HG03060 (cell line): ENCODE measurements around the gene PYGO2.

ENCODE experiments used
- ATAC-seq: cut with Tn5 transposase; IDR thresholded peaks from one replicate; pipeline ENCODE4 v1.9.1; 2021; ENCODE audit warnings: low read depth, moderate number of reproducible peaks; ENCODE audit not compliant: unreplicated experiment

The PYGO2 gene

GRCh38 chr1:154961207-154962155, at the start of gene PYGO2:
TSS of gene PYGO2 (minus strand) at chr1:154961782. CDS start at chr1:154961576, 206 bp downstream.
- no peak for ATAC-seq

DNA sequence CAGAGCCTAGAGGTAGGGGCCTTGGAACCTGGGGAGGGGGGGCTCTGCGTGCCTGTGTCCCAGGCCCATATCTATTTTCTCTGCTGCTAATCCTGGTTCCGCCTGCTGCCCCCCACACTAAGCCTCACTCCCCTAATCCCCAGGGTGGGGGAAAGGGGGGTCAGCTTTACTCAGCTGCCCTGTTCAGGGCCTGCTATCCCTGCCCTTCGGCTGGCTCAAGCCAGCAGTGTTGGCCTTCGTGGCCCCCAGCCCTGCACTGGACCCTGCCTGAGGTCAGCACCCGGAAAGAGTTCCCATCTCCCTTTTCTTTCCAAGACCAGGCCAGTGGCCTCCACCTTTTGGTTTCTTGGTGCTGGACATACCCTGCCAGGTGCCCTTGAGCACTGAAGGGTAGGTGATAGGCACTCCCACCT, 49.4 kb upstream of the PYGO2 start:
- ATAC-seq, result no peak

DNA sequence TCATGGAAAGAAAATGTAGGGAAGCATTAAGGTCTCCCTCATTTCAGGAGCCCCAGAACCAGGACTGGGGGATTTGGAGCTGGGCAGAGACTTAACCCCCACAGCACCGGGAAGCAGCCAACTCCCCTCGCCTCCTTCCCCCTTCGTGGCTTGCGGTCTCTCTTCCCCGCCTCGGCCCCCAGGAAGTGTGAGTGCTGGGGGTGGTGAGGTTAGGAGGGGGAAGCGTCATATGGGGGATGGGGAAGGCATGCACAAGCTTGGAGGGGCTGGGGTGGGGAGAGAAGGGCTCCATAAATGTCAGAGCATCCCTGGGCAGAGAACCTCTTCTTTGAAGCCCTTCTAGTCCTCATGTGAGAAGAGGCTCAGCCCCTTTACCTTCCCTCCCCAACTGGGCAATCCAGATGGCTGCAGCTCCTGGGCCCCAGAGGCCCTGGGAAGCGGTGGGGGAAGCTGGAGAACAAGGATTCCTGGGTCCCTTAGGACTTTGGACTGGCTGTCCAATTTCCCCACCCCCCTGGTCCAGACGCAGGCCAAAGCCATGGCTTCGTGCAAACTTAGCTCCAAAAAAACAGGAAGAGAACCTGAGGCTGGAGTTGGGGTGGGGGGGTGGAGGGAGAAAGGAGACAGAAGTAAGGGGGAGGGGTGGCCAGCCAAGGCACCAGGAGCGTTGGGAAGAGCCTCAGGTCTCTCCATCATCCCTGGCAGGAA, 48.8 kb upstream of the PYGO2 start:
- ATAC-seq, result no peak

DNA sequence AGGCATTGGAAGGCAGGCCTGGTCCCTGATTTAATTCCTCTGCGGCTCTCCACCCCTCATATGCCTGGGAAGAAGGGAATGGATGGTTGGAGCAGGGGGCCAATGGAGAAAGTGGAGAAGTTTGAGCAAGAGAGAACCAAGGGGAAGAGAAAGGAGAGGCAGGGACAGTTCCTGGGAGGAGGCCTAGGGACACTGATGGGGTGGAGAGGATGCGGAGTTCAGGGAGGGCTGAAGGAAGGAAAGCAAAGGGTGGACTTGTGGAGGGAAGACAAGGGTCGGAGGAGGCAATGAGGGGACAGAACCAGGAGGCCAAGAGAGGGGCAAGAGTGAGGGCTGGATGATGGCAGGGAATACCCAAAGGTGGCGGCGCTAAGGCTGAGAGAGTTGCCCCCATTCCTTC, 48.2 kb upstream of the PYGO2 start:
- ATAC-seq, result no peak

GRCh38 chr1:155009221-155009711, 47.7 kb upstream of the PYGO2 start:
- no peak for ATAC-seq

GRCh38 chr1:155008015-155008941, 46.7 kb upstream of the PYGO2 start:
- ATAC-seq, result no peak

DNA sequence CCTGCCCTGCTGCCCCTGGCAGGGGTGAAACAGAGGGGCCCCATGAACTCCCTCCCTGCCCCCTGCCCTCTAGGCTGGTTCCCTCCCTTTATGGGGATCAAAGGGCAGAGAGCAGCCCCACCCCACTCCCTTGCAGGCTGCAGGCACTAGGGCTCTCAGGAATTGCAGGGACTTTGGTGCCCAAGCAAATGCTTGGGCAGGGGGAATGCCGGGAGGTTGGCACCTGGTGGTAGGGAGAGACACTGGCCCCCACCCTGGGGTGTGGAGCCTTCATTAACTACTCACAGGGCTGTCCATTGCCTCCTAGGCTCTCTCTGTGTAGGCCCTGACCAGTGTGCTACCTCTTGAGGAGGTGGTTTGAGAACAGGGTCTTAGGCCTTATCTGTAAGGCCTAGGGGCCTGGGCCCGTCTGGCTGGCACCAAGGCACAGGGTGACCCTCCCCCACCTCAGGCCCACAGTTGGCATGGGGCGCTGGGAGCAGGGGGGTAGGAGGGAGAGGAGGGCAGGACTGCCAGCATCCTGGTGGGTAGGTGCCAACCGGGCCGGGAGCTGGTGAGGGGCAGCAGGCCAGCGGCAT, 45.8 kb upstream of the PYGO2 start:
- no peak for ATAC-seq

- no peak for ATAC-seq
These were observed 45.1 kb upstream of the PYGO2 start for GRCh38 chr1:155006601-155007101.

GRCh38 chr1:155005076-155006011, 43.8 kb upstream of the PYGO2 start:
- no peak for ATAC-seq

GRCh38 chr1:155004352-155005075, 42.9 kb upstream of the PYGO2 start:
- ATAC-seq, result no peak

- ATAC-seq, result no peak
These were observed 42.3 kb upstream of the PYGO2 start for GRCh38 chr1:155003766-155004351.

DNA sequence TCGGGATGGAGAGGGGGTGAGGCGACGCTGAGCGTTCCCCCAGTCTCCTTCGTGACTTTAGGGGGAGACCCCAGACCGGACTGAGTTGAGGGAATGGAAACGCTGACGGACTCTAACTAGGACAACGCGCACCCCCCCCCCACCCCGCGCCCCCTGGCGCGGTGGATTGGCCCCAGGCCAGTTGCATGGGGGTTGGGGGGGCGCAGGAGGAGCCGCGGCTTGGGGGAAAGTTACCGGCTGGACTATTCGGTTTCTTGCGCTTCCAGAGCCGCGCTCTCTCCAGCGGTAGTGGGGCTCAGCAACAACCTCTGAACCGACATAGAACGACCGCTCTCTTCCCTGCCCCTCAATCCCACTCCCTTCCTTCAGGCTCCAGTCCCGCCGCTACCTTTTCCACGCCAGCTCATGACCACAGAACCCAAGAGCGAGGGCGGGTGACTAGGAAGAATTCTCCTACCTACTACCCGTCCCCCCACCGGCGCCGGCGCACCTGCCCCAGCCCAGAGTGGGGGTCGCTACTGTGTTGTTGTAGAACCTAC, 41.7 kb upstream of the PYGO2 start:
- no peak for ATAC-seq

- ATAC-seq, result no peak
These were observed 41.1 kb upstream of the PYGO2 start, which contains the start of gene ZBTB7B for GRCh38 chr1:155002464-155003226. TSS of gene ZBTB7B (plus strand) at chr1:155002802. CDS start at chr1:155014661, 11,859 bp downstream.

- no peak for ATAC-seq
These were observed 40.3 kb upstream of the PYGO2 start for GRCh38 chr1:155001675-155002463.

- ATAC-seq, result no peak
These were observed 39.8 kb upstream of the PYGO2 start for GRCh38 chr1:155001425-155001674.
